Measurements from ENCODE around the gene ASAP2.

ASAP2 gene

GRCh38 chr2:9416267-9416961, 209.8 kb downstream of the ASAP2 start:
- no peak for TF ChIP-seq CTCF (conservative IDR thresholded peaks at IDR 0.05; ENCODE audit: low read length)
- no peak for DNase-seq (ENCODE audit: low read depth)
- no peak overlapping the region for H3K4me3 ChIP-seq (ENCODE audit: low read length)

DNA sequence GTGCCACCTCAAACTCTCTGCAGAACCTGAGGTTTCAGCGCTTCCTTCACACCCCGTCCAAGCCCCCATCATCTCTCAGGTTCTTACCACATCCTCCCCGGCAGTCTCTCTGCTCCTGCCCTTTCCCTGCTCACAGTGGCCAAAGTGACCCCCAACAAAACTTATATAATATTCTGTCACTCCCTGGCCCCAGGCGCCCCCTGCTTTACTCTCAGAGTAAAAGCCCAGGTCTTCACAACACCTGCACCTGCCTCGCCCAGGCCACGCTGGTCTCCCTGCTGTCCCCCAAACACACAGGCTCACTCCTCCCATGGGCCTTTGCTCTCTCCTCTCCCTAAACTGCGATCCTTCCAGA, 210.3 kb downstream of the ASAP2 start:
- TF ChIP-seq CTCF (conservative IDR thresholded peaks at IDR 0.05; ENCODE audit: low read length), result no peak
- no peak overlapping the region for H3K4me3 ChIP-seq (ENCODE audit: low read length)
- no peak for DNase-seq (ENCODE audit: low read depth)

DNA sequence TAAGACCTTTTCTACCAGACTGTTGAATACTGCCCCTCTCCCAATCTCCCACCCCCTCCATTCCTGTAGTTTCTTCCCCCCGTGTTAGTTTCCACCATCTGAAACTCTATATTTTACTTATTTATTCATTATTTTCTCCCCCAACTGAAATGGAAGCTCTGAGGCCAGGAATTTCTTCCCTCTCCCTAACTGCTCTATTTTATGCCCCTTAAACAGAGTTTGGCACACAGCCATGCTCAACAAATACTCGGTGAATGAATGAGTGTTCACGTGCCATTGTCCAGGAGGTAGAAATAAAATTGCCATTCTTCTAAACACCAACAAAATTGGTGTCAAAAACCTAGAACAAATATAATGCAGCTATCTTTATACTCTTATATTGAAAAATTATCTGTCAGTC, 211.1 kb downstream of the ASAP2 start:
- DNase-seq (ENCODE audit: low read depth), result no peak
- no peak overlapping the region for H3K4me3 ChIP-seq (ENCODE audit: low read length)
- TF ChIP-seq CTCF (conservative IDR thresholded peaks at IDR 0.05; ENCODE audit: low read length), result no peak

GRCh38 chr2:9418746-9419145, 212.1 kb downstream of the ASAP2 start:
- DNase-seq (ENCODE audit: low read depth), result no peak
- no peak overlapping the region for H3K4me3 ChIP-seq (ENCODE audit: low read length)
- TF ChIP-seq CTCF (conservative IDR thresholded peaks at IDR 0.05; ENCODE audit: low read length), result no peak

DNA sequence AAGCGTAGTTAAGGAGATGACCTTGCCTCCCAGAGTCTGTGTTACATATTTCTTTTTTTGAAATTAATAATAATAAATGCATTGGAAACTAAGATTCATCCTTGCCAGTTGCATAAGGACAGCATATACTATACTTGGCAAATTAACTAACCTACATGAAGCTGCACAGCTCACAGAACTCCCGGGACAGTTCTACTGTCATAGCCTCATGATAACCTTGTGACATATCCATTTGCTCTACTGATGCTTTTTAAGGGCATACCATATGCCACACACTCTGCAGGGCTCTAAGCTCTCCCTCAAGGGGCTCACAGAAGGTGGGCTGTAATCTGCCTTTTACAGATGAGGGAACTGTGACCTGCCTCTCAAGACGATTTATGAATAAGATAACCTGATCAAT, 212.9 kb downstream of the ASAP2 start:
- DNase-seq (ENCODE audit: low read depth), result no peak
- H3K4me3 ChIP-seq (ENCODE audit: low read length), result no peak overlapping the region
- no peak for TF ChIP-seq CTCF (conservative IDR thresholded peaks at IDR 0.05; ENCODE audit: low read length)

GRCh38 chr2:9420495-9420894, 213.9 kb downstream of the ASAP2 start:
- H3K4me3 ChIP-seq (ENCODE audit: low read length), result no peak overlapping the region
- no peak for DNase-seq (ENCODE audit: low read depth)
- TF ChIP-seq CTCF (conservative IDR thresholded peaks at IDR 0.05; ENCODE audit: low read length), result no peak

- peak; percentile 35 for DNase-seq (ENCODE audit: low read depth)
- peak overlapping the region; percentile 98 for H3K4me3 ChIP-seq (ENCODE audit: low read length)
- no peak for TF ChIP-seq CTCF (conservative IDR thresholded peaks at IDR 0.05; ENCODE audit: low read length)
Observed at GRCh38 chr2:9422321-9423099, 215.9 kb downstream of the ASAP2 start.

All from AG10803 (cell line).